Stromal cell of bone marrow (primary cell): Measurements from ENCODE around the gene RHBDL3.
A peak's percentile ranks its signal among the peaks of the same experiment; 100 is the strongest.
"Not testable (repeated sequence)": the region's sequence is repeated elsewhere in the genome, so short reads cannot be mapped to it uniquely, and the experiment has no call there.

Source experiments
- DNase-seq: peaks from one replicate; pipeline ENCODE4 v3.0.0-alpha.2; 2012; ENCODE audit warnings: low read depth

The RHBDL3 gene

DNA sequence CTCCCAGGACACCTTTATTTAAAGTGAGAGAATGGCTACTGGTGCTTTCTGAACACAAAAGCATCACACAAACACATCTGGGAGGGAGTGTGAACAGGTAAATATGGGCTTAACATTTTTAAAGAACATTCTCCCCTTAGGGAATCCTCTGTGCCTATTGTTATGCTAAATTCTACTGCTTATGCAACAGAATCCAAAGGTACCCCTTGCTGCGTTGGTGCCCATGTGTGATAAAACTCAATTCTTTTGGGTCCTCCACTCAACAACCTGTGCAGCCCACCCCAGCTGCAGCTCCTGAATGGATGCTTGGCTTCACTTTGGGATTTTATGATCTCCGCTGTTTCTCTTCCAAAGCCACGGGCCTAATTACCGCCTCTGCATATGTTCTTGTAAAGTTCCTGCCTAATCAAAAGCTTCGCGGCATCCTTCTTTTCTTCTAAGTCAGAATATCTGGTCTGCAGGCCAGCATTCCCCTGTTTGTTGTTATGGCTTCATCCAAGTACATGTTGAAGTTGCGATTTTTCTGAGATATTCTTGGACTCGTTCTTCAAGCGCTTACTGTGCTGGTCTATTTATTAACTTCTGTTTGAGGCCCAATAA is 23.9 kb downstream of the RHBDL3 start:
- DNase-seq = no peak

DNA sequence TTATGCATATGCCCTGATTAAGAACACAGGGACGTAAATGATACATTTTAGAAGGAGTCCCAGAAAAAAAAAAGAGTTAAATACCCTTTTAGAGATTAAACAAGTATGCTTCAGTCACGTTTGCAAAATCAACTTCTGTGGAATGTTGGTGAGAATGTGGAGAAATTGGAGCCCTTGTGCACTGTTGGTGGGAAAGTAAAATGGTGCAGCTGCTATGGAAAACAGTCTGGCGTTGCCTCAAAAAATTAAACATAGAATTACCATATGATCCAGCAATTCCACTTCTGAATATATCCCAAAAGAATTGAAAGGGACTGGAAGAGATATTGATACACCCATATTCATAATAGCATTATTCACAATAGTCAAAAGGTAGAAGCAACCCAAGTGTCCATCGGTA is 26.5 kb downstream of the RHBDL3 start:
- no peak for DNase-seq

DNA sequence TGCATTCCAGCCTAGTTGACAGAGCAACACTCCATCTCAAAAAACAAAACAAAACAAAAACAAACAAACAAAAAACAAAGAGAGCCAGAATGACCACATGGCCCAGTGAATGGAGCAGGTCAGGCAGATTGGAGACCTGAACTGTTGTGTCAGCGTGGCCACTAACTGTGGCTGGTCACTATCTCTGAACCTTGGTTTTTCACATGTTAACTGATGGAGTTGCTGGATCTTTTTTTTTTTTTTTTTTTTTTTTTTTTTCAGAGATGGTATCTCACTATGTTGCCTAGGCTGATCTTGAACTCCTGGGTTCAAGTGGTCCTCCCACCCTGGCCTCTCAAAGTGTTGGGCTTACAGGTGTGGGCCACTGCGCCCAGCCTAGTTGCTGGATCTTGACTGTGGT is 31.8 kb downstream of the RHBDL3 start:
- DNase-seq = no peak

DNA sequence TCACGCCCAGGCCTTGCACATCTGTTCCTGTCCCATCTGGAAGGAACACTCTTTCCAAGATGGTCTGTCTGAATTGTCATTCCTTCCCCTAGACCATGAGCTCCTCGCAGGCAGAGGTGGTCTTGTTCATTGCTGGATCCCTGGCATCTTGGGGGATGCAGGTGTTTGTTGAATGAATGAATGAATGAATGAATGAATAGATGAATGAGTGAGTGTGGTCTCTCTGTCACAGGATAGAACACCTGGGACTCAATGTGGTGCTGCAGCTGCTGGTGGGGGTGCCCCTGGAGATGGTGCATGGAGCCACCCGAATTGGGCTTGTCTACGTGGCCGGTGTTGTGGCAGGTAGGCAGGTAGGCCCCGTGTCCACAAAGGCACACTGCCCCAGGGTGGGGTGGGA is 32.2 kb downstream of the RHBDL3 start:
- DNase-seq = no peak

DNA sequence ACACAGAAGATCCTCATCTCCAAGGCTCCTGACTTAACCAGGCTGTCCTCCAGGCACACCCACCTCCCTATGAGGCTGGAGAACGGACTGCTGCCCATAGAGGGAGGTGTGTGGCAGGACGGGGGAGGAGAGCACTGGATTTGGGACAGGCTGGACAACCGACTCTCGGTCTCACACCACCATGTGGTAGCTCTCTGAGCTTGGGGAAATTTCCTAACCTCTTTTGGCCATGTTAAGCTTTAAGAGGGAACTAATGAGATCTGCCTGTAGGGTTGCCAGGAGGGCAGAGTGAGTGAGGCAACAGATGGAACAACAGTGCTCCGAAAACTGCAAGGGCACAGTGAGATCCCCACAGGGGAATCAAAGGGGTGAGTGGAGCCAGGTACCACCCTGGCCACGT is 32.7 kb downstream of the RHBDL3 start:
- DNase-seq = no peak

DNA sequence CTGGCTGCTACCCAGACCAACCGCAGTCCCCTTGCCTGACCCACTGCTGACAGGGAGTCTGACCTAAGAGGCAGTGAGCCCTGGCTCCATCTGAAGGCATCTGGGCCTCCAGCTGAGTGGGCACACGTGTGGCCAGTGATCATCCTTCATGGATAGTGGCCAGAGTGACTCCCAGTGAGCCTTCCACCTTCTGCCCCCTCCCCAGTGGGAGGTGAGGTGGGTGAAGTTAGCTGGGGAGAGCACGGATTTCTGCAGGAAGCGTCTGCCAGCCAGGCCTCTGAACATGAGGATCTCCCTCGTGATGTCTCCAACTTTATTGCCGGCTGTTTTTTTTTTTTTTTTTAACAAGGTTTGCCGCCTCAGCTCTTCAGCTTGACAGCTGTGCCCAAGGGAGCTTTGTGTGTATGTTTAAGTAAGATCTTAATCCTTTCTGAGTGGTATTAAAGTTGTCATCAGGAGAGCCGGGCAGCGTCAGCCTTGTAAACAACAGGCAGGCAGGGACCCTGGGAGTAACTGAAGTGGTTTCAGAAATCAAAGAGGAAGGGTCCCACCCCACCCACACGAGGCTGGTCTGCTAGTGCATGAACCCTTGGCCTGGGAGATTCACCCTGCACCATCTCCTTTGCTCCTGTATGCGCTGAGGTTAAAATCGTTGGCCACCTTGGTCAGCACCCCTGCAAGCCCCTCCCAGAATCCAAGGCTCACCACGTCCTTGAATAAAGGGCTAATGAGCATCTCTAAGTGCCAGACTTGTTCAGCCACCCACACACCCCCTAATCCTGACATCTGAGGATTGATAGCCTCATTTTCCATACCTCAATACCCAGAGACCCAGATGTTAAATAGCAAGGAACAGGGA is 33.3 kb downstream of the RHBDL3 start:
- DNase-seq = no peak

DNA sequence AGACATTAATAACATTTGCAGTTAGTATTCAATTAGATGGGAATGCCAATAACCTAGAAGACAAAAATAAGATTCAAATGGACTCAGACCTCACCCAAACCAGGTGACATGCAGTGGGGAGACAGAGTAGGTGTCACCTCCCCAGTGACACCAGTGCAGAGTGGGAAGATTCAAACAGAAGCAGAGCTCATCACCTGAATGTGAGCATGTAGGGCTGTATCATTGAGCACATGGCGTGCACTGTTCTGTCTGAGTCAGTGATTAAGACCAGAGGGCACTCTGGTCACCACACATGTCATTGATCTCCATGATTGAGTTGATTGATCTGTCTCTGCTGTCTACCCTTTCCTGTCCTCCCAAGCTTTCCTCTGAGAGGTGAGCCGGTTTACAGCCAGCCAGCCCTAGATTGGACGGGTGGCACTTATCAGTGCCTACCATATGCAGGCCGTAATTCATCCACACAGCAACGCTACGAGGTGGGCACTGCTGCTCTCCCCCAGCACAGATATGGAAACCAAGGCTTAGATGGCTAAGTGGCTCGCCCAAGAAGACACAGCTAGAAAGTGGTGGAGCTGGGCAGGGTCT is 34.0 kb downstream of the RHBDL3 start:
- no peak for DNase-seq

DNA sequence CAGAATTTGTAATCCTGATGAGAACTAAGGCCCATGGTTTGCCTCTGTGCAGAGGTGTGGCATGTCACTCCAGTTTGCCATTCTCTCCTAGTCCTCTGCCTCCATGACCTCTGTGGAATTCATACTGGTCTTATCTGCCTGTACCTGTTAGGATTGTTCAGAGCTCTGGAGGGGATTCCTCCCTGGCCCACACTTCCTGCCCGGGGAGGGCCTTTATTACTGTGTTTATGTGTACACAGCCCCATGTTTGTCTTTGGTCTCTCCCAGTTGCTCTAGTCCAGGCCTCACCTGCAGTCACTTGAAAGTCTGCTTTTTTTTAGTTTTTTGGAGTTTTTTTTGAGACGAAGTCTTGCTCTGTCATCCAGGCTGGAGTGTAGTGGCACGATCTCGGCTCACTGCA is 36.4 kb downstream of the RHBDL3 start:
- no peak for DNase-seq

DNA sequence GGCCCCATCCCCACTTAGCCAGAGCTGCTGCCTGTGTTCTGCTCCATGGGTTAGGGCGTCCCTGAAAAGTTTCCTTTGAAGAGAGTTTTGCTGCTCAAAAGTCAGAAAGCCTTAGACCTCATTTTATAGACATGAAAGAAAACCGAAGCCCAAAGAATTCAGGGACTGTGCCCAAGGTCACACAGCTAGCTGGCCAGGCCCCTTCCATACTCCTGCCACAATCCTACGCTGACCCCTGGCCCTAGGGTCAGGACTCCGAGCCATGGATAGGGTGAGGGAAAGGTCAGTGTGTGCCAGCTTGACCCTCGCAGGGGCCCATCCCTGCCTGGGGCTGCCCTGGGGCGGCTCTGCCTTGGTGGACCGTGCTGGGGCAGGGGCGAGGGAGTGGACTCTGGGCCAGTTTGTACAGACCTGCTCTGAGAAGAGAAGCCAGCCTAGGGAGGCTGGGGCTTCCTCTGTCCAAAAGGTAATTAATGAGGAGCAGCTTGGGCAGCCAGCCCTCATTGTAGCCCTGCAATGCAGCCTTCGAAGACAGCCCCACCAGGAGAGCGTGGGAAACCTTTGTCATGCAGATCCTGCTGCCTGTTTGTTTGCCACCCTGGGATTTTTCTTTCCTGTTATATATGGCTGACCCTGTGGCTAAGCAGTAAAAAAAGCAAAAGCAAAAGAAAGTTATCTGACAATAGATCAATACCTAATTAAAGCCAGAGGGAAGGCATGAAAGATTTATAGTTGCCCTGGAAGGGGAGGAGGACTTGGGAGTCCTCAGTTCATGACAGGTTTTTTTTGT is 37.4 kb downstream of the RHBDL3 start:
- no peak for DNase-seq

DNA sequence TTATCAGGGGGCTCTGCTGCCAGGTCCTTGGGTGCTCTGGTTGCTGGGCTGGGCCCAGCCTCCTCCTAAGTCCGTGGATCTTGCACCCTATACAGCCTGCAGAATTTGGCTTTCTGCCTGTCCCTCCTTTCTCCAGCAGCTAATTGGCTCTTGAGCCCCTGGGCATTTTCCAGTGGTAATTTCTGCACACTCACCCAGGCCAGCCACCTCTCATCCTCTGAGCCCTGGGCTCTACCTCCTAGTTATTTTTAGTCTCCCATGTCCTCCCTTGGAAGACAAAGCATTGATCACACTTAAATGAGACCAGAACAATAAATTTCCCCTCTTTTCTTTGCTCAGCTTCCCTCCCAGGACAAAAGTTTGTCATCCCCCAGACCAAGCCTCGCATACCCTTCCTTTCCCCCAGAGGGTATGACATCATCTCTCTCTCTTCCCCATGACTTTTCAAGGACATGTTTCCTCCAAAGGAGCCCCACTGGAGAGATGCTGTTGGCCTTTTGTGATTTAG is 38.2 kb downstream of the RHBDL3 start:
- DNase-seq = no peak

DNA sequence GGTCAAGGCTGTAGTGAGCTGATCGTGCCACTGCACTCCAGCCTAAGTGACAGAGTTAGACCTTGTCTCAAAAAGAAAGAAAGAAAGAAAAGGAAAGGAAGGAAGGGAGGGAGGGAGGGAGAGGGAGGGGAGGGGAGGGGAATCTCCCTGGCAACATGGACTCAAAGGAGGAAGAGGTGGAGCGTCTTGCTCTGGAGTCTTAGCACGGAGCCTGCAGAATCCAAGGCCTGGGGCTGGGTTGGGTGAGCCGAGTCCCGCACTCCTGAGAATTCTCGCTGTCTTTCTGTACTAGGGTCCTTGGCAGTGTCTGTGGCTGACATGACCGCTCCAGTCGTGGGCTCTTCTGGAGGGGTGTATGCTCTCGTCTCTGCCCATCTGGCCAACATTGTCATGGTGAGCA is 39.4 kb downstream of the RHBDL3 start:
- DNase-seq = no peak

DNA sequence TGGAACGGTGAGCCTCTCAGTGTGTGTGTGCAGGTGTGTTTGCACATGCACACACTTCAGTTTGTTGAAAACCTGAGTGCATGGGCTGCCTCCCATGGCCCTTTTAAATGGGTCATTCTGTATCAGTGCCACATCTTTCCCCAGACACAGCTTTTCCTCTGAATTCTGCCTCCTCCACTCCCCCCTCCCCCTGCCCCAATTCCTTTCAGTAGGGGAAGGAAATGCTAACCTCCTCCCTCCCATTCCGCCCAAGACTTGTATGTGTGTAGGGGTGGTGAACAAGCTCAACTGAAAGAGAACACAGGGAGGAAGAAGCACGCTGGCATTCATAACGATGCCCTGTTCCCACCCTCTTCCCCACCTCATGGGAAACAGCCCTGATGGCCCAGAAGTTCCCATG is 42.0 kb downstream of the RHBDL3 start:
- no peak for DNase-seq

DNA sequence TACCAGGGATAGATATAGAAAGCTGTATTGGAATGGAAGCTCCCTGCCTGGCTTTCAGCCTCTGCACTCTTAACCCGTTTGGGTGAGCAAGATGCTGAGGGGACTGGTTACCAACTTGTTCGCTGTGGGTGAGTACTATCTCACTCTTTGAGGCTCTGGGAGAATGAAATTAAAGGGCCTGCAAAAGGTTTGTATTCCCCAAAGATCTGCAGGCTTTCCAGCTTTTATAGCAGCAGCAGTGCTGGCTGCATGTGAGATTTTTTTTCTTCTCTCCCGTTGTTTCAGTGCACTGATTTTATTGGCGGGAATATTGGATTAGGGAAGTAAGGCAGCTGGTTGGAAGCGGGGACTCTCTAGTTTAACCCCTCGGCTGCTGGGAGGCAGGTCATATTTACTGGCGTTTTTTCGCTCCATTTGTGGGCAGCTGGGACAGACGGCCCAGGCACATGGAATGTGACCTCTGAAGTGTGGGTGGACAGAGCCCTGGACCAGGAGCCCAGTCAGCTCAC is 45.5 kb downstream of the RHBDL3 start:
- DNase-seq = peak; percentile 11

DNA sequence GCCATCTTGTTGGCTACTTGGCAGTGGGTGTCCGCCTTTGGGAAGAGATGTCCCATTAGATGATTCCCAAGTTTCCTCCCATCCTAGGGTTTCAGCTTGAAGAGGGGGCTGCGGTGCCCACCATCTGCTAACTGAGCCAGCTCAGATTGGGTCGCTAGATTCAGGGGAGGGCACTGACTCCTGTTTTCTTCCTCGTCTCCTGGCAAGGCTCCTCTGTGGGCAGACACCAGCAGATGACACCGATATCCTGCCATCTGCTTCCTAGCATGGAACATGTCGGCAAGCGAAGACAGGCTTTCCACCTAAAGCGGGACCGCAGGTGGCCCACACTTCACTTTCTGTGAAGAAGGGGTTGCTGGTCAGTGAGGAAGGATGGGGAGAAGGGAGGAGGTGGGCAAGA is 49.0 kb downstream of the RHBDL3 start:
- DNase-seq = no peak

DNA sequence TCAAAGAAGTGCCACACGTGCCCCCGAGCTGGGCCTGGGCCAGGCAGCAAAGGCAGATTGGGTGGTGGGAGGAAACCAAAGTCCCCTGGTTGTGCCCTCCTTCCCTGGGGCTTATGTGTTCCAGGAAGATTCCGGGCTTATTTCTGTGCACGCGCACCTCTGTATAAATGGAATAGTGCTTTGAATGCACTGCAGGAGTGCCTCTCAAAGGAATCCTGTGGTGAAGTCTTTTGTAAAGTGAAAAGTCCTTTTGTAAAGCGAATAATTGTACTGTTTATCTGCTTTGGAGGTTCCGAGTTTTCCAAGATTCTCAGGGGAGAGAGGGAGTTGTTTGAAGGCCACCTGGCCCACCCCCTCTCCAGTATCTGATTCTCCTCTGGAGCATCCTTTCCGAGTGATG is 49.5 kb downstream of the RHBDL3 start:
- DNase-seq = no peak

DNA sequence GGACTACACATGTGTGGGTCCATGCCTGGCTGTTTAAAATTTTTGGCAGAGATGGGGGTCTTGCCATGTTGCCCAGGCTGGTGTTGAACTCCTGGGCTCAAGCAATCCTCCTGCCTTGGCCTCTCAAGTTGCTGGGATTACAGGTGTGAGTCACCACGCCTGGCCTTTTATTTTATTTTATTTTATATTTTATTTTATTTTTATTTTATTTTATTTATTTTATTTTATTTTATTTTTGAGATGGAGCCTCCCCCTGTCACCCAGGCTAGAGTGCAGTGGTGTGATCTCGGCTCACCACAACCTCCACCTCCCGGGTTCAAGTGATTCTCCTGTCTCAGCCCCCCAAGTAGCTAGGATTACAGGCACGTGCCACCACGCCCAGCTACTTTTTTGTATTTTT is 51.0 kb downstream of the RHBDL3 start:
- not testable (repeated sequence) for DNase-seq

DNA sequence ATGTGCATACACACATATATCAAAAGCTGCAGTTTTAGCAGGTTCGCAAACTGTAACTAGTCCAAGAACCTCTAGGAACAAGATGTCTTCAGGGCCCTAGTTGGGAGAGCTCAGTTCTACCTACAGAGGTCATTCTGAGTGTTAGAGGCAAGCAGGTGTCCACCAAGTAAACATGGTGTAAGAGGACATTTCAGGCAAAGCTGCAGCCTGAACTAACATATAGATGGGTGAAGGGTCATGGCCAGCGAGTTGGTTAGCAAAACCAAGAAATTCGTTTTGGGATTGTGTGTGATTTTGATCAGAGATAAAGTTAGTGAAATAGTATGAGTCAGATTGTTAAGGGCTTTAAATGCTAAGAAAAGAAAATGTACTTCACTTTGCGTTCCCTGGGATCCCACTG is 51.7 kb downstream of the RHBDL3 start:
- no peak for DNase-seq

DNA sequence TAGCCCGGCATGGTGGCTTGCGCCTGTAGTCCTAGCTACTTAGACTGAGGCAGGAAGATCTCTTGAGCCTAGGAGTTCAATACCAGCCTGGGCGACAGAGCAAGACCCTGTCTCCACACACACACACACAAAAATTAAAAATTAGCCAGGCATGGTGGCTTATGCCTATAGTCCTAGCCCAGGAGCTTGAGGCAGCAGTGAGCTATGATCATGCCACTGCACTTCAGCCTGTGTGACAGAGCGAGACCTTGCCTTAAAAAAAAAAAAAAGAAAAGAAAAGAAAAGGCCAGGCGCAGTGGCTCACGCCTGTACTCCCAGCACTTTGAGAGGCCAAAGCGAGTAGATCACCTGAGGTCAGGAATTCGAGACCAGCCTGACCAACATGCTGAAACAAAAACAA is 52.4 kb downstream of the RHBDL3 start:
- DNase-seq = no peak

DNA sequence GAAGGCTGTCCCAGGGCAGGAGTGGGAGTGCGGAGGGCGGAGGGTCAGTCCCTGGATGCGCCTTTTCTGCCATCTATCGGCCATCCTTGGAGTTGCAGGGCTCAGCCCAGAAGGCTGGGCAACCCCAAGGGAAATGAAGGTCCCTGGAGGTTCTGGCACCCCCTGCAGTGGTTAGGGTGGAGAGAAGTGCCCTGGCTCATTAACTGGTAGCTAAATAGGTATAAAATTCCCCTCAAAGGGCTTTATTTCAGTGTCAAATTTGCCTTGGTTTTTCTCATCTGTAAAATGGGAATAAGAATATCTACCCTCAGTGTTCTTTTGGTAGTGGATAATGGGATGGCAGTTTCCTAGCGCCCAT is 53.9 kb downstream of the RHBDL3 start:
- peak; percentile 9 for DNase-seq

DNA sequence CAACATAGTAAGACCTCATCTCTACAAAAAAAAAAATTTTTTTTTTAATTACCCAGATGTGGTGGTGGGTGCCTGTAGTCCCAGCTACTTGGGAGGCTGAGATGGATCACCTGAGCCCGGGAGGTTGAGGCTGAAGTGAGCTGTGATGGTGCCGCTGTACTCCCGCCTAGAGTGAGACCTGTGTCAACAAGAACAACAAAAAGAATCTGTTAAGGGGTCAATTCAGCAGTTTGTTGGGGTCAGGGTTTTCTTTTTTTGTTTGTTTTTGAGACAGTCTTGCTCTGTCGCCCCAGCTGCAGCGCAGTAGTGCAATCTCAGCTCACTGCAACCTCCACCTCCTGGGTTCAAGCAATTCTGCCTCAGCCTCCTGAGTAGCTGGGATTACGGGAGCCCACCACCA is 54.4 kb downstream of the RHBDL3 start:
- not testable (repeated sequence) for DNase-seq

DNA sequence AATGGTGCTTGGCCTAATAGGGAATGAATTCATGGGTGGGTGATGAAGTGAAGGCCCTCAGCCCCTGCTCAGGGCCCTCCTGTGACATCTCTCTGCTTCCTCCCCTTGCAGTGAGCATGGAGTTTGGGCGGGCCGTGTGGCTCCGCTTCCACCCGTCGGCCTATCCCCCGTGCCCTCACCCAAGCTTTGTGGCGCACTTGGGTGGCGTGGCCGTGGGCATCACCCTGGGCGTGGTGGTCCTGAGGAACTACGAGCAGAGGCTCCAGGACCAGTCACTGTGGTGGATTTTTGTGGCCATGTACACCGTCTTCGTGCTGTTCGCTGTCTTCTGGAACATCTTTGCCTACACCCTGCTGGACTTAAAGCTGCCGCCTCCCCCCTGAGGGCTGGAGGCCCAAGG is 55.2 kb downstream of the RHBDL3 start:
- no peak for DNase-seq

DNA sequence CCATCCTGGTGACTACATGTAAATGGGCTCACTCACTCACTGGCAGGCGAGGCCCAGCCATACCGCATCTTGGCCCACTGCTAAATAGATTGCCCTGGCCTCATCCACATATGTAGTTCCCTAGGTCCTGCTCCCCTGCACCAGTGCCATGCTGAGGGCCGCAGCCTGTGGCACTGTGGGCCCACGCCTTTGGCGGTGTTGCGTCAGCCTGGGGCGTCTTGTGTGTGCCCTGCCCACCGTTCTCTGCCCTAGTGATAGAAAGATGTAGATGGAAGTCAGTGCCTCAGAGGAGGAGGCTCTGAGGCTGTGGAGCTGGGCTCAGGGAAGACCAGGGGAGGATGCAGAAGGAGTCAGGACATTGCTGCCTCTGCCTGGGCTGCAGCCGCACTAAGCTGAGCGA is 57.4 kb downstream of the RHBDL3 start:
- DNase-seq = no peak
